Endothelial cell of umbilical vein (primary cell): ENCODE data around the gene ZNF148. TPM values are rescaled to one million over a fixed set of nuclear protein-coding genes. Genes with fewer than 3 reads are reported as not detected.

Source experiments
- BruUV-seq: library from RNA; stranded (reverse); fragments of 400-500 nt; replicated peaks from 2 replicates; lab custom pipeline; 2021; lab: Mats Ljungman, UMichigan
- CTCF ChIA-PET: fragments of 300-600, 350-600 bp; sonication (Branson Sonifier 250); formaldehyde crosslinking; loops from one replicate; lab custom pipeline; 2021; ENCODE audit warnings: antibody characterized with exemption, inconsistent platforms; lab: Charles Lee
- POLR2A ChIA-PET: fragments of 300-600, 350-600 bp; sonication (Branson Sonifier 250); formaldehyde crosslinking; loops from one replicate; lab custom pipeline; 2021; ENCODE audit warnings: antibody characterized with exemption, inconsistent platforms; lab: Charles Lee
- DNase-seq: peaks from one replicate; pipeline ENCODE4 v3.0.0-alpha.2; 2011; ENCODE audit warnings: low read depth, low spot score
- FAIRE-seq: peaks from 2 replicates; lab custom pipeline; 2011; peaks lifted over from hg19 to GRCh38; lab: Jason Lieb, UNC
- H2AFZ ChIP-seq: 2 replicates; pipeline ENCODE4 v1.6.0; 2012; ENCODE audit warnings: low read depth, low read length, control low read depth, inconsistent platforms
- H3K27ac ChIP-seq: 2 replicates; pipeline ENCODE4 v1.5.1; 2011; ENCODE audit warnings: low read depth, mild to moderate bottlenecking, control low read depth, low read length, moderate library complexity; ENCODE audit not compliant: insufficient read depth
- H3K27me3 ChIP-seq, 2 experiments: 2 replicates each; pipeline versions ENCODE4 v1.6.0 to v1.6.1; 2011; ENCODE audit warnings: low read length in 2 of 2, mixed read lengths in 1 of 2; ENCODE audit not compliant: control insufficient read depth in 2 of 2, insufficient read depth in 2 of 2
- H3K36me3 ChIP-seq, 2 experiments: 2 replicates in 1 of 2; 3 replicates in 1 of 2; pipeline ENCODE4 v1.5.1; 2011; ENCODE audit warnings: low read length in 2 of 2, mild to moderate bottlenecking in 1 of 2, moderate library complexity in 1 of 2; ENCODE audit not compliant: control insufficient read depth in 2 of 2, insufficient read depth in 2 of 2; ENCODE audit errors: extremely low read depth in 1 of 2
- H3K4me1 ChIP-seq: 3 replicates; pipeline ENCODE4 v1.5.1; 2011; ENCODE audit warnings: mild to moderate bottlenecking, low read length; ENCODE audit not compliant: control insufficient read depth, insufficient read depth; ENCODE audit errors: extremely low read depth
- H3K4me2 ChIP-seq: 2 replicates; pipeline ENCODE4 v1.6.1; 2011; ENCODE audit warnings: low read length, control low read depth, mixed read lengths; ENCODE audit not compliant: insufficient read depth
- H3K4me3 ChIP-seq, 3 experiments: fragments of 200-600 bp in 1 of 3; sonication (generic), shearing (Covaris generic) in 1 of 3; replicated peaks in 1 of 3; 2 replicates each; pipeline ENCODE4 v1.5.1; 2011 to 2016; ENCODE audit warnings: control low read depth in 3 of 3, low read length in 3 of 3, mild to moderate bottlenecking in 2 of 3, inconsistent platforms in 1 of 3, low read depth in 1 of 3, moderate library complexity in 1 of 3; ENCODE audit not compliant: insufficient read depth in 1 of 3
- H3K79me2 ChIP-seq: 2 replicates; pipeline ENCODE4 v1.6.0; 2012; ENCODE audit warnings: low read length, inconsistent platforms; ENCODE audit not compliant: control insufficient read depth, insufficient read depth
- H3K9ac ChIP-seq: replicated peaks from 2 replicates; pipeline ENCODE3; 2011; ENCODE audit warnings: low read length, control low read depth; ENCODE audit not compliant: insufficient read depth; ENCODE audit errors: extremely low read depth
- H3K9me1 ChIP-seq: replicated peaks from 3 replicates; pipeline ENCODE4 v1.6.0; 2011; ENCODE audit warnings: mild to moderate bottlenecking, low read length; ENCODE audit not compliant: control insufficient read depth, insufficient read depth; ENCODE audit errors: extremely low read depth
- H3K9me3 ChIP-seq: replicated peaks from 2 replicates; pipeline ENCODE4 v1.5.1; 2012; ENCODE audit warnings: low read length, inconsistent platforms; ENCODE audit not compliant: control insufficient read depth, insufficient read depth
- H4K20me1 ChIP-seq: replicated peaks from 2 replicates; pipeline ENCODE3; 2011; ENCODE audit warnings: mild to moderate bottlenecking, low read length; ENCODE audit not compliant: control insufficient read depth, insufficient read depth; ENCODE audit errors: extremely low read depth
- EZH2 ChIP-seq: IDR thresholded peaks from 2 replicates; pipeline ENCODE4 v1.6.1; 2012; ENCODE audit warnings: borderline replicate concordance, low read depth, mild to moderate bottlenecking, moderate library complexity, low read length, inconsistent platforms; ENCODE audit not compliant: severe bottlenecking
- FOS ChIP-seq: IDR thresholded peaks from 2 replicates; pipeline ENCODE4 v1.6.1; 2011; ENCODE audit warnings: mild to moderate bottlenecking, low read length, moderate library complexity, borderline replicate concordance; ENCODE audit not compliant: insufficient read depth
- GATA2 ChIP-seq: IDR thresholded peaks from 2 replicates; pipeline ENCODE4 v1.7.0; 2011; ENCODE audit warnings: low read depth, mild to moderate bottlenecking, moderate library complexity, mixed read lengths, low read length; ENCODE audit not compliant: insufficient read length, insufficient read depth
- JUN ChIP-seq: IDR thresholded peaks from 2 replicates; pipeline ENCODE4 v1.6.1; 2011; ENCODE audit warnings: borderline replicate concordance, low read depth; ENCODE audit not compliant: insufficient read length, insufficient read depth
- MYC ChIP-seq: IDR thresholded peaks from one replicate; pipeline ENCODE4 v1.6.1; 2011; ENCODE audit warnings: mild to moderate bottlenecking, low read depth, low read length
- POLR2A ChIP-seq: IDR thresholded peaks from 2 replicates; pipeline ENCODE4 v1.6.1; 2012; ENCODE audit warnings: low read depth, mild to moderate bottlenecking, control low read depth, low read length
- POLR2AphosphoS5 ChIP-seq: IDR thresholded peaks from 2 replicates; pipeline ENCODE4 v1.6.1; 2012; ENCODE audit warnings: low read depth, mild to moderate bottlenecking, control low read depth, low read length, moderate library complexity; ENCODE audit not compliant: insufficient read depth
- dilution Hi-C: fragments of 300-500 bp; cut with MboI; formaldehyde crosslinking; loops from one replicate; pipeline ENCODE4 v1.15.0; 2019; ENCODE audit warnings: low sequenced_read_pairs; ENCODE audit not compliant: extremely low pct_ligation_motif_present
- intact Hi-C: fragments of 100-400 bp; cut with micrococcal nuclease; formaldehyde crosslinking; loops from one replicate; pipeline ENCODE4 v1.10.0; 2022
- polyA plus RNA-seq, 4 experiments: library from polyadenylated mRNA; depleted of rRNA in 3 of 4; stranded (reverse) in 3 of 4; unstranded in 1 of 4; fragments of >200 nt; gene quantifications; 2 replicates each; pipeline versions ENCODE4 v1.2.1 to v1.2.3, GENCODE V29; 2011 to 2012; ENCODE audit warnings: missing spikeins in 1 of 4
- total RNA-seq: library from RNA; stranded (reverse); gene quantifications from 2 replicates; pipeline ENCODE4 v1.2.3, GENCODE V29; 2021
- TF ChIP-seq, protein P1 (sequence below): IDR thresholded peaks from 2 replicates; pipeline ENCODE4 v1.6.1; 2011; ENCODE audit not compliant: insufficient read depth, insufficient read length
- TF ChIP-seq, protein P2 (sequence below), 2 donors: IDR thresholded peaks; 1 replicate in 1 of 2; 2 replicates in 1 of 2; pipeline ENCODE4 v1.5.1; 2011; ENCODE audit warnings: low read length in 2 of 2, mild to moderate bottlenecking in 2 of 2, moderate library complexity in 2 of 2, control low read depth in 1 of 2, inconsistent platforms in 1 of 2, low read depth in 1 of 2; ENCODE audit not compliant: insufficient read depth in 1 of 2; ENCODE audit errors: extremely low read depth in 1 of 2

ZNF148 gene
- total and polyA plus RNA-seq, 2 donors (not counting 3 experiments of a cell fraction or from before 2014, with no cell fraction given): 8.0 to 41.3 TPM

DNA sequence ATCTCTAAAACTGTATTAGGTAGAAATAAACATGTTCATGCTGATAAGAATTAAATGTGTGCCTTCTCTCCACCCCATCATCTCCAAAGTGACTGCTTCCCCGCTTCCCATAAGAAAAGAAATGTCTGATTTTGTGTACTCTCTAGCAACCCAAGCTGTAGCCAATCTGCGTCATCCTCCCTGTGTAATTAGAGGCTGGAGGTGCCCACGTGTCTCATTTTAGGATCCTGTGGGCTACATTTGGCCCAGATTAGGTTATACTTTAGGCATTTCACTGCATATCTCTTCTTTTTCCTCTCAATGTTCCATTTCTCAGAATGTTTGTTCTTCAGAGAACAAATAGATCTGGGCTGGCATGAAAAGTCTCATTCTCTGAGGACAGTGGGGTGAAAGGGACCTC, 19.3 kb upstream of the ZNF148 start:
- Histone ChIP-seq H3K79me2 (no peaks in the 10 kb centered on the region), H3K27me3 (peaks cover 11 to 14% of the 10 kb centered on the region in 2 experiments), H3K27ac (no peak overlapping the region), H2AFZ (no peak overlapping the region), H3K9me1 (no peaks in the 10 kb centered on the region), H3K4me2 (no peak overlapping the region), H3K9ac (no peak overlapping the region), H3K4me1 (no peaks in the 10 kb centered on the region), H3K4me3 (no peak overlapping the region), H4K20me1 (no peaks in the 10 kb centered on the region), H3K9me3 (no peaks in the 10 kb centered on the region), H3K36me3 (no peaks in the 10 kb centered on the region)
- FAIRE-seq (no peak), DNase-seq (no peak)
- no peak for TF ChIP-seq POLR2AphosphoS5
- no peak for TF ChIP-seq POLR2A
- no peak for TF ChIP-seq MYC
- TF ChIP-seq JUN: no peak
- TF ChIP-seq, protein P1, sequence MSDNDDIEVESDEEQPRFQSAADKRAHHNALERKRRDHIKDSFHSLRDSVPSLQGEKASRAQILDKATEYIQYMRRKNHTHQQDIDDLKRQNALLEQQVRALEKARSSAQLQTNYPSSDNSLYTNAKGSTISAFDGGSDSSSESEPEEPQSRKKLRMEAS: no peak
- no peak for TF ChIP-seq EZH2
- TF ChIP-seq, protein P2, sequence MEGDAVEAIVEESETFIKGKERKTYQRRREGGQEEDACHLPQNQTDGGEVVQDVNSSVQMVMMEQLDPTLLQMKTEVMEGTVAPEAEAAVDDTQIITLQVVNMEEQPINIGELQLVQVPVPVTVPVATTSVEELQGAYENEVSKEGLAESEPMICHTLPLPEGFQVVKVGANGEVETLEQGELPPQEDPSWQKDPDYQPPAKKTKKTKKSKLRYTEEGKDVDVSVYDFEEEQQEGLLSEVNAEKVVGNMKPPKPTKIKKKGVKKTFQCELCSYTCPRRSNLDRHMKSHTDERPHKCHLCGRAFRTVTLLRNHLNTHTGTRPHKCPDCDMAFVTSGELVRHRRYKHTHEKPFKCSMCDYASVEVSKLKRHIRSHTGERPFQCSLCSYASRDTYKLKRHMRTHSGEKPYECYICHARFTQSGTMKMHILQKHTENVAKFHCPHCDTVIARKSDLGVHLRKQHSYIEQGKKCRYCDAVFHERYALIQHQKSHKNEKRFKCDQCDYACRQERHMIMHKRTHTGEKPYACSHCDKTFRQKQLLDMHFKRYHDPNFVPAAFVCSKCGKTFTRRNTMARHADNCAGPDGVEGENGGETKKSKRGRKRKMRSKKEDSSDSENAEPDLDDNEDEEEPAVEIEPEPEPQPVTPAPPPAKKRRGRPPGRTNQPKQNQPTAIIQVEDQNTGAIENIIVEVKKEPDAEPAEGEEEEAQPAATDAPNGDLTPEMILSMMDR (IDR thresholded peaks at IDR 0.05; ENCODE audit: extremely low read depth in 1 of 2, insufficient read depth in 1 of 2, low read depth in 1 of 2, low read length in 2 of 2): no peak
- no peak for TF ChIP-seq FOS
- no peak for TF ChIP-seq GATA2
- intact Hi-C loops (loop anchor here (5.0 kb wide), 1 partner anchor 467 kb away; no protein-coding TSS in a partner anchor), dilution Hi-C loops (no loop called here)
- CTCF ChIA-PET: no interaction called here
- POLR2A ChIA-PET: interaction anchor here (0.6 kb wide), 1 partner anchor 297 kb away, joined by 3 read pairs; no protein-coding TSS in a partner anchor
- no TSS peak for BruUV-seq
